ENCODE results near the gene RAI1. TPM values are rescaled to one million over a fixed set of nuclear protein-coding genes. Genes with fewer than 3 reads are reported as not detected.

The RAI1 gene
- total RNA-seq, 2 donors from 2014 or later: 25.6 to 36.5 TPM

- intact Hi-C loops (cut with DNase I): loop anchor here in 1 of 2 donors (10.0 kb wide), 1 partner anchor 1277 kb away; no protein-coding TSS in a partner anchor
- DNase-seq (ENCODE audit: low spot score): no peak
These were observed 57.0 kb downstream of the RAI1 start for GRCh38 chr17:17737961-17738894.

- DNase-seq (ENCODE audit: low spot score): no peak
- intact Hi-C loops (cut with DNase I): loop anchor here in 1 of 2 donors (10.0 kb wide), 1 partner anchor 1276 kb away; no protein-coding TSS in a partner anchor
These were observed 57.6 kb downstream of the RAI1 start for GRCh38 chr17:17738901-17739300.

- intact Hi-C loops (cut with DNase I): loop anchor here (5.0 to 10.0 kb wide), 2 partner anchors 57 to 1275 kb away; partner anchors contain the start of gene RAI1 (in 1 of the 2)
- DNase-seq (ENCODE audit: low spot score): peak; percentile 86
These were observed 58.3 kb downstream of the RAI1 start for GRCh38 chr17:17739388-17740066.

GRCh38 chr17:17740615-17741348, 59.5 kb downstream of the RAI1 start:
- intact Hi-C loops (cut with DNase I): loop anchor here in 1 of 2 donors (5.0 kb wide), 1 partner anchor 58 kb away; the partner anchor contains the start of gene RAI1
- DNase-seq (ENCODE audit: low spot score): no peak

- no peak for DNase-seq (ENCODE audit: low spot score)
- intact Hi-C loops (cut with DNase I): loop anchor here in 1 of 2 donors (5.0 kb wide), 1 partner anchor 59 kb away; the partner anchor contains the start of gene RAI1
These were observed 60.2 kb downstream of the RAI1 start for GRCh38 chr17:17741349-17742023.

GRCh38 chr17:17742133-17742621, 60.9 kb downstream of the RAI1 start:
- intact Hi-C loops (cut with DNase I): loop anchor here in 1 of 2 donors (5.0 kb wide), 1 partner anchor 60 kb away; the partner anchor contains the start of gene RAI1

GRCh38 chr17:17742688-17743390, 61.6 kb downstream of the RAI1 start:
- no peak for DNase-seq (ENCODE audit: low spot score)
- intact Hi-C loops (cut with DNase I): loop anchor here in 1 of 2 donors (5.0 kb wide), 1 partner anchor 61 kb away; the partner anchor contains the start of gene RAI1

More at GRCh38 chr17:17742133-17742621, 60.9 kb downstream of the RAI1 start:
- no peak for DNase-seq (ENCODE audit: low spot score)

- intact Hi-C loops (cut with DNase I): loop anchor here in 1 of 2 donors (5.0 kb wide), 1 partner anchor 61 kb away; the partner anchor contains the start of gene RAI1
- no peak for DNase-seq (ENCODE audit: low spot score)
These were observed 62.3 kb downstream of the RAI1 start for GRCh38 chr17:17743391-17744112.

GRCh38 chr17:17744116-17744515, 62.9 kb downstream of the RAI1 start:
- DNase-seq (ENCODE audit: low spot score): no peak
- intact Hi-C loops (cut with DNase I): loop anchor here in 1 of 2 donors (5.0 kb wide), 1 partner anchor 62 kb away; the partner anchor contains the start of gene RAI1

GRCh38 chr17:17745476-17746455, 64.5 kb downstream of the RAI1 start:
- intact Hi-C loops (cut with DNase I): no loop called here

GRCh38 chr17:17748179-17748578, 66.9 kb downstream of the RAI1 start:
- intact Hi-C loops (cut with DNase I): no loop called here
- DNase-seq (ENCODE audit: low spot score): no peak

More at GRCh38 chr17:17745476-17746455, 64.5 kb downstream of the RAI1 start:
- DNase-seq (ENCODE audit: low spot score): peak; percentile 77

GRCh38 chr17:17748604-17749003, 67.3 kb downstream of the RAI1 start:
- intact Hi-C loops (cut with DNase I): no loop called here
- DNase-seq (ENCODE audit: low spot score): no peak

GRCh38 chr17:17749025-17749772, 67.9 kb downstream of the RAI1 start:
- DNase-seq (ENCODE audit: low spot score): no peak
- intact Hi-C loops (cut with DNase I): no loop called here

GRCh38 chr17:17749921-17750320, 68.7 kb downstream of the RAI1 start:
- intact Hi-C loops (cut with DNase I): no loop called here
- no peak for DNase-seq (ENCODE audit: low spot score)

GRCh38 chr17:17750881-17751280, 69.6 kb downstream of the RAI1 start:
- no peak for DNase-seq (ENCODE audit: low spot score)
- intact Hi-C loops (cut with DNase I): no loop called here

All from posterior vena cava (tissue), 2 donors.